Measurements from ENCODE around the gene CRK.

GRCh38 chr17:1374431-1375177 is 81.4 kb downstream of the CRK start:
- TF ChIP-seq POLR2AphosphoS5 (IDR thresholded peaks at IDR 0.05) (no peak), EP300 (IDR thresholded peaks at IDR 0.05) (no peak), POLR2A (IDR thresholded peaks at IDR 0.05) (no peak)
- TF ChIP-seq, protein P1, sequence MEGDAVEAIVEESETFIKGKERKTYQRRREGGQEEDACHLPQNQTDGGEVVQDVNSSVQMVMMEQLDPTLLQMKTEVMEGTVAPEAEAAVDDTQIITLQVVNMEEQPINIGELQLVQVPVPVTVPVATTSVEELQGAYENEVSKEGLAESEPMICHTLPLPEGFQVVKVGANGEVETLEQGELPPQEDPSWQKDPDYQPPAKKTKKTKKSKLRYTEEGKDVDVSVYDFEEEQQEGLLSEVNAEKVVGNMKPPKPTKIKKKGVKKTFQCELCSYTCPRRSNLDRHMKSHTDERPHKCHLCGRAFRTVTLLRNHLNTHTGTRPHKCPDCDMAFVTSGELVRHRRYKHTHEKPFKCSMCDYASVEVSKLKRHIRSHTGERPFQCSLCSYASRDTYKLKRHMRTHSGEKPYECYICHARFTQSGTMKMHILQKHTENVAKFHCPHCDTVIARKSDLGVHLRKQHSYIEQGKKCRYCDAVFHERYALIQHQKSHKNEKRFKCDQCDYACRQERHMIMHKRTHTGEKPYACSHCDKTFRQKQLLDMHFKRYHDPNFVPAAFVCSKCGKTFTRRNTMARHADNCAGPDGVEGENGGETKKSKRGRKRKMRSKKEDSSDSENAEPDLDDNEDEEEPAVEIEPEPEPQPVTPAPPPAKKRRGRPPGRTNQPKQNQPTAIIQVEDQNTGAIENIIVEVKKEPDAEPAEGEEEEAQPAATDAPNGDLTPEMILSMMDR (IDR thresholded peaks at IDR 0.05) = no peak

Data from sigmoid colon (tissue), 4 donors.